ENCODE results near the gene EML6.

GRCh38 chr2:55006306-55006705 is 282.8 kb downstream of the EML6 start:
- TF ChIP-seq CTCF (IDR thresholded peaks at IDR 0.05) (no peak), POLR2A (IDR thresholded peaks at IDR 0.05) (no peak)

Measured in Peyer's patch (tissue), 4 donors.